HepG2 (cell line): ENCODE data around the gene TEX13D.
"Not testable (repeated sequence)": the region's sequence is repeated elsewhere in the genome, so short reads cannot be mapped to it uniquely, and the experiment has no call there.

Experiments
- AHDC1 ChIP-seq: sonication (generic); formaldehyde crosslinking; IDR thresholded peaks from 2 replicates; pipeline ENCODE4 v1.5.1; 2020; ENCODE audit warnings: mild to moderate bottlenecking, missing genetic modification reagents, borderline replicate concordance
- BRCA1 ChIP-seq: sonication (generic); formaldehyde crosslinking; IDR thresholded peaks from 2 replicates; pipeline ENCODE4 v1.4.0; 2020; ENCODE audit warnings: missing genetic modification reagents
- CTCF ChIP-seq: sonication (generic); formaldehyde crosslinking; IDR thresholded peaks from 2 replicates; pipeline ENCODE4 v1.5.0; 2020; ENCODE audit warnings: mild to moderate bottlenecking, missing genetic modification reagents, moderate library complexity
- HOXA7 ChIP-seq: sonication (generic); formaldehyde crosslinking; IDR thresholded peaks from 2 replicates; pipeline ENCODE4 v1.8.1; 2022; ENCODE audit warnings: mild to moderate bottlenecking, missing genetic modification reagents, moderate library complexity
- NR2F1 ChIP-seq, 2 experiments: fragments of 450-650 bp in 1 of 2; formaldehyde crosslinking in 1 of 2; IDR thresholded peaks; 2 replicates each; pipeline versions ENCODE4 v1.5.0 to v1.6.1; 2016 to 2020; ENCODE audit warnings: mild to moderate bottlenecking in 1 of 2, missing compliant biosample characterization in 1 of 2, missing genetic modification reagents in 1 of 2, moderate library complexity in 1 of 2
- POLR2A ChIP-seq, 2 experiments: IDR thresholded peaks; 2 replicates each; pipeline ENCODE4 v1.6.1; 2011; ENCODE audit warnings: low read depth in 2 of 2, low read length in 2 of 2, mild to moderate bottlenecking in 1 of 2, moderate library complexity in 1 of 2; ENCODE audit not compliant: insufficient read depth in 1 of 2
- REST ChIP-seq, 2 experiments: IDR thresholded peaks; 2 replicates each; pipeline ENCODE4 v1.6.1; 2011 to 2012; ENCODE audit warnings: low read length in 2 of 2, borderline replicate concordance in 1 of 2, low read depth in 1 of 2, mild to moderate bottlenecking in 1 of 2, moderate library complexity in 1 of 2
- RFX5 ChIP-seq: IDR thresholded peaks from 2 replicates; pipeline ENCODE4 v1.6.1; 2011; ENCODE audit warnings: low read depth, low read length, improper control_type of control experiment
- SCMH1 ChIP-seq: sonication (generic); formaldehyde crosslinking; IDR thresholded peaks from 2 replicates; pipeline ENCODE4 v1.9.0; 2021; ENCODE audit warnings: missing genetic modification reagents, mild to moderate bottlenecking, borderline replicate concordance
- SNAPC5 ChIP-seq: sonication (generic); formaldehyde crosslinking; IDR thresholded peaks from 2 replicates; pipeline ENCODE4 v1.8.1; 2023; ENCODE audit warnings: mild to moderate bottlenecking, missing genetic modification reagents, borderline replicate concordance
- ZFX ChIP-seq: sonication (generic); formaldehyde crosslinking; IDR thresholded peaks from 2 replicates; pipeline ENCODE4 v1.4.0; 2020; ENCODE audit warnings: mild to moderate bottlenecking, low read depth, missing genetic modification reagents, moderate library complexity

GRCh38 chrX:124334555-124334954 lies 2.1 kb downstream of the TEX13D start:
- TF ChIP-seq RFX5; HOXA7 (CRISPR knock-in tag); BRCA1 (CRISPR knock-in tag); REST (IDR thresholded peaks at IDR 0.05; ENCODE audit: borderline replicate concordance in 1 of 2, low read depth in 1 of 2, low read length in 2 of 2); NR2F1 (CRISPR knock-in tag; IDR thresholded peaks at IDR 0.05); SNAPC5 (CRISPR knock-in tag); POLR2A (IDR thresholded peaks at IDR 0.05; ENCODE audit: insufficient read depth in 1 of 2, low read depth in 2 of 2, low read length in 2 of 2); SCMH1 (CRISPR knock-in tag); CTCF (CRISPR knock-in tag); AHDC1 (CRISPR knock-in tag); ZFX (CRISPR knock-in tag): not testable (repeated sequence)
